HTERT RPE-1 (cell line): ENCODE data around the gene SEC14L2.
"Not testable (repeated sequence)": the region's sequence is repeated elsewhere in the genome, so short reads cannot be mapped to it uniquely, and the experiment has no call there.

ENCODE experiments used
- in situ Hi-C: fragments of 300-500 bp; cut with MboI; formaldehyde crosslinking; loops from 4 replicates; pipeline ENCODE4 v1.14.3; 2020; ENCODE audit warnings: low sequenced_read_pairs

SEC14L2 gene

DNA sequence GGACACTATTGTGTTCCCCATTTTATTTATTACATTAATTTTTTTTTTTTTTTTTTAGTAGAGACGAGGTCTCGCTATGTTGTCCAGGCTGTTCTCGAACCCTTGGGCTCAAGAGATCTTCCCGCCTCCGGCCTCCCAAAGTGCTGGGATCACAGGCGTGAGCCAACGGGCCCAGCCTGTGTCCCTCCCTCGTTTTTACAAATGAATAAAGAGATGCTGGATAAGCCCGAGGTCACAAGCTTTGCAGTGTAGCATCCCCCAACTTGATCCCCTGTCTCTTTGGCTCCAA lies 28.5 kb downstream of the SEC14L2 start:
- in situ Hi-C loops: no loop called here

DNA sequence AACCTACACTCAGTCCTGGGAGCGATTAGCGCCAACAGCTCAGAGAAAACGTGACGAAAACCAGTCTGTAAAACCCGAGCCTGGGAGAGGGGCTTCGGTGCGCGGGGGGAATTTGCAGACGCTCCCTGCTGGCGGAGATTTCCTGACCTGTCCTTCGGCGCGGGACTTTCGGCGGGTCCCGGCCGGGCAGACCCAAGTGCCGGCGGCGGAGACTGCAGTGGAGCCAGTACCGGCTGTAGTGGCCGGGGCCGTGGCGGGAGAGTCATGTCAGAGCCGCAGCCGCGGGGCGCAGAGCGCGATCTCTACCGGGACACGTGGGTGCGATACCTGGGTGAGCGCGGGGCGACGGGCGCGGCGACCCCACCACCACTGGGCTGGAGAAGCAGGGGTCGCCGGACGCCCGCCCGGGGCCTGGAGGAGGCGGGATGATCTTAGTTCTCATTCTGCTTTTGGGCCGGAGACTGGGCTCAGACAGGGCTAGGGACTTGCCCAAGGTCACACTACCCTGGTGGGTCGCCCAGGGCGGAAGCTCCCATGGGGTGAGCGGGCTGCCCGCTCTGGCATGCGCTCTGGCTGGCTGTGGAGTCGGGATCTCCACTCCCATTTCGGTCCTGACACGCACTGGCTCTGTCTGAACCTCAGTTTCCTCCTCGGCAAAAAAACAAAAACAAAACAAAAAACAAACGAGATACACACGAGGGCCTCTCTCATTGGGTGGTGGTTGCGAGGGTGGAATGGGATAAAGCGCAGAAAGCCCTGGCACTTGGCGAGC lies 29.0 kb downstream of the SEC14L2 start, which contains the start of gene MTFP1:
Gene MTFP1, plus strand, starts transcription at position 153 of the 772 bp plus-strand sequence. Its CDS starts 112 bp downstream, at position 265.
- in situ Hi-C loops: no loop called here

DNA sequence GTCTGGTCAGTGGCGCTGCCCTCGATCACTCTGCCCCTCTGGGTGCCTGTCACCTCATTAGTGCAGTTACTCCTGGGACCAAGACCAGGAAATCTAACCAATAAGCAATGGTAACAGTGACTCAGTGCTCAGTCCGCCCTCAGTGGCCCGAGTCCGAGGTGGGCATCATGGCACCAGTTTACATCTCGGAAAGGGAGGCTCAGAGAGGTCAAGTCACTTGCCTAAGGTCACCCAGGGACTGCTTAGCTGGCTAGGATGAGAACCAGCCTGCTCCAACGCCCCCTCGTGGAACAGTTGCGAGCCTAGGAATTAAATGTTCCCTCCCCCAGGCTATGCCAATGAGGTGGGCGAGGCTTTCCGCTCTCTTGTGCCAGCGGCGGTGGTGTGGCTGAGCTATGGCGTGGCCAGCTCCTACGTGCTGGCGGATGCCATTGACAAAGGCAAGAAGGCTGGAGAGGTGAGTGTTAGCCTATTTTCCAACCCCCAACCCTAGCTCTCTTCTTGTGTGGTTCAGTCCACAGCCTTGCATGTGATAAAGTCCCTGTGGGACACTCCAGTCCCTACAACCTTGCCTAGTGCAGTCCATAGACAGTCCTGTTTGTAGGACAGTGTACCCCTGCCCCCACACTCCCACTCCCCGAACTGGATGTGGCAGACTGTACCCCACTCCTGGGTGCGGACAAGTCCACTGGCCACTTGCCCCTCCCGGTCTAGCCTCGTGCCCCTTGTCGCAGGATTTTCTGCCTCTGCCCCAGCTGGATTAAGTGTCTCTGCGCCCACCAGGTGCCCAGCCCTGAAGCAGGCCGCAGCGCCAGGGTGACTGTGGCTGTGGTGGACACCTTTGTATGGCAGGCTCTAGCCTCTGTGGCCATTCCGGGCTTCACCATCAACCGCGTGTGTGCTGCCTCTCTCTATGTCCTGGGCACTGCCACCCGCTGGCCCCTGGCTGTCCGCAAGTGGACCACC lies 29.9 kb downstream of the SEC14L2 start:
- in situ Hi-C loops: no loop called here

DNA sequence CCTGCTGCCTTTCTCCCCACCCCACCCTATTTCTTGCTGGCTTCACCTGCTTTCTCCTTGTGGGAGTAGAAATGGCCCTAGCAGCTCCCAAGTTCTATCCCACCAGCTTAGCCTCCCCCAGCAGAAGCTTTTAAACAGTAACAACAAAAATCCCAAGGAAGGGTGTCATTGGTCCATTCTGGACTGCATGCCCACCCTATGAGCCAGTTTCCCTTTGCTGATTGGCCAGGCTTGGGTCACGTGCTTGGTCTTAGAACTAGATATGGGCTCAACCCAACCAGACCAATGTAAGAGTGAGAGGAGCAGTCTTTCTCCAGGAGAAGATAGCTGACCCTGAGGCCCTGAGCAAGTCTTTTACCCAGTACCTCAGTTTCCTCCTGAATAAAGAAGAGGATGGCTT lies 31.1 kb downstream of the SEC14L2 start:
- in situ Hi-C loops: no loop called here

DNA sequence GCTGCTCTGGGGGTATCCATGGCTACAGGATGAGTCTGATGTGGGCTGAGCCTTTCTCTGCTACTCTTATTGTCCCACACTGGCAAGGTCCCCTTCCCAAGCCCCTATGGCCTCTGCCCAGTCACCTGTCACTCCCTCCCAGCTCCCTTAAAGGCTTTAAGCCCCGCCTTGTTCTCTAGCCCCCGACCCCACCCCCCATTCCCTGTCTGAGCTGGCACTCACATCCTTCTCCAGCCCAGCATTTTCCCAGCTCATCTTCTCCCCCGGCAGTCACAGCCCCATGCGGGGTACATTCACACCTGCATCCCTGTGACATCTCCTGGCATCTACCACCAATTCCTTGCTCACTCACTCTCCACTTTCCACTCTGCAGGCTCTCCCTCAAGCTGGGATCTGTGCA lies 33.1 kb downstream of the SEC14L2 start:
- in situ Hi-C loops: no loop called here

DNA sequence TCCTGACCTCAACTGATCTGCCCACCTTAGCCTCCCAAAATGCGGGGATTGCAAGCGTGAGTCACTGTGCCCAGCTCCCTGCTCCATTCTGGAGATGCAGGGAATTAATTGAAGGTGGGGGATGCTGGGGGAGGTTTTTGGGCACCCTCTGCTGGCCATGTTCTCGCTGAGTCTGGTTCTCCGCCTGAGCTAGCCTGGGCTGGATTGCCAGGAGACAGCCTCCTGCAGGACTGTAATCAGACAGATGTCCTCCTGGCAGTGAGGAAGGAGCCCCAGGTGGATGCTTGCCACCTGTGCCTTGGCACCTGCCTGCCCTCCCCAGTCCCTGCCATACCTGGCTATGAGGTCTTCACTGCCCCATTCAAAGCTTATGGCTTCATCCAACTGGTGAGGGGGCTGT lies 34.1 kb downstream of the SEC14L2 start:
- in situ Hi-C loops: no loop called here

DNA sequence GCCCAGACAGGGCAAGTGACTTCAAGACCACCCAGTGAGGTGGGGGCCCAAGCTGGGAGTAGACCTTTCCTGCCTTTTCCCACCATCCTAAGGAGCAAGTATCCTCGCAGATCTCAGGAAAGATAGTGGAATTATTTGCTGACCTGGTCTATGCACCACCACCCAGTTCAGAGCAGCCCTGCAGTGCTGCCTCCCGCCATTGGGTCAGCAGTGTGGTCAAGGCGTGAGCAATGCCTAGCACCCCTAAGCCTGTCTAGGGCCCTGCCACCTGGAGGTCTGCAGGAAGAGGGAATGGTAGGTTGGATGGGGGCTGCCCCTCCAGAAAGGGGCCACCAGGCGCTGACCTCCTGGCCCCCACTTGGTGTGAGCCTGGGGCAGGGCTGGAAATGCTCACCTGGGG lies 35.3 kb downstream of the SEC14L2 start:
- in situ Hi-C loops: no loop called here

DNA sequence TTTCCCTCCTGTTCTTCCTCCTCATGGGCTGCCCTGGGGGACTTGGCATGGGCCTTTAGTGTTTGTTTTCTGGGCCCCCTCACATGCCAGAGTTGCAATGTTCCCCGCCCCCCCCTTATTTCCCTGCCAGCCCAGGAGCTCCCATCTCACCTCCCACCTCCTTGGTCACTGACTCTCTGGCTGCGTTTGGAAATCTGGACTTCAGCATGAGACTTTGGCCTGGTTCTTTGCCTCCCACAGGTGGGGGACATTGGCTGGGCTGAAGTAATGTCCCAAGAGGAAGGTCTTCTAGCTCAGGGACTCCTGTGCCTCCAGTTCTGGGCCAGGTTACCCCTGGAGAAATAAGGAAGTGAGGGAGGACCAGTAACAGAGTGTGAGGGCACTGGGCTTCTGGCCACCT lies 35.7 kb downstream of the SEC14L2 start:
- in situ Hi-C loops: no loop called here

DNA sequence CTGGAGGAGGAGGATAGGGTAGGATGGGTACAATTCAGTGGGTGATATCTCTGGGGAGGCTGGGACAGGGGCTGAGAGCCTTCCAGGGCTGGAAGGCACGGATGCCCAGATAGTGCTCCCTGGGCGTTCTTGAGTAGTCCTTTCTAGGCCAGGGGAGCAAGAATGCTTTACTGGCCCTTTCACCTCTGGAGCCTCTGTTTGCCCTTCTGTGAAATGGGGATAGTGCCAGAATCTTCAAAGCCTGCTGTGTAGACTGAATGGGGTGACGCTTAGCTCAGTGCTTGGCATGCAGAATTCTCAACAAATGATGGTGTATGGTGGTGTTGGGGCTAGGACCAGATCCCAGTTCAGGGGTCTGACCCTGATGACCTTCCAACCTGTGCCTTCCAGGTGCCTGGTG lies 36.4 kb downstream of the SEC14L2 start:
- in situ Hi-C loops: no loop called here

DNA sequence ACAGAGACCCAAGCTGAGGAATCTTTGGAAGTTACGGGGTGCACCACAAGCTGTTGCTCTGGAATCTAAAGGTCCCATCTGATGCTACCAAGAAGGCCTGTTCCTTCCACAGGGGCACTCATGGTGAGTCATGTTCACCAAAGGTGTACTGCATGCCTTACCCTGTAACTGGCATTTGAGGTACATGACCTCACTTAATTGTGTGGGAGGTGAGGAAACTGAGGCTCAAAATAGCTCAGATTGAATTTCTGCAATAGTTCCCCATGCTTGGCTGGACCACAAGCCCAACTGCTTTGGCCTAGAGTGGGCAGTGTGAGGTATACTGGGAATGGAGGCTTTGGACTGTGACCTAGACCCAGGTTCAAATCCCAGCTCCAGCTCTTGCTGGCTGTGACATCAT lies 37.0 kb downstream of the SEC14L2 start:
- in situ Hi-C loops: no loop called here

DNA sequence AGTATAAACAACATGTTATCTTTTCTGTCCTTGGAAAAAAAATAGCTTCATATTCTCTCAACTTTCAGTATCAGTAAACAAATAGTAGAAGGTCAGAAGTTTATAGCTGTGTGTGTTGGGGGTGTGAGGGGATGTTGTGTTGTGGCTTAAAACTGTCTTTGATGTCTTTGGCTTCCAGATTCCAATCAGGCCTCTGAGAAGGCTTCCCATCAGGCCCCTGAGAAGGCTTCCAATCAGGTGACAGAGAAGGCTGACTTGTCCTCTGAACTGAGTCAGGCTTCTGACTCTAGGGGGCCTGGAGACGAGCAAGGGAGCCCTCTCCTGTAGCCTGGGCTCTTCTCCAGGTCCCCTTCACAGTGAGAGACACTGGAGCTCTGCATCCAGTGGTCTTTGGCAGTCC lies 38.0 kb downstream of the SEC14L2 start:
- in situ Hi-C loops: no loop called here

DNA sequence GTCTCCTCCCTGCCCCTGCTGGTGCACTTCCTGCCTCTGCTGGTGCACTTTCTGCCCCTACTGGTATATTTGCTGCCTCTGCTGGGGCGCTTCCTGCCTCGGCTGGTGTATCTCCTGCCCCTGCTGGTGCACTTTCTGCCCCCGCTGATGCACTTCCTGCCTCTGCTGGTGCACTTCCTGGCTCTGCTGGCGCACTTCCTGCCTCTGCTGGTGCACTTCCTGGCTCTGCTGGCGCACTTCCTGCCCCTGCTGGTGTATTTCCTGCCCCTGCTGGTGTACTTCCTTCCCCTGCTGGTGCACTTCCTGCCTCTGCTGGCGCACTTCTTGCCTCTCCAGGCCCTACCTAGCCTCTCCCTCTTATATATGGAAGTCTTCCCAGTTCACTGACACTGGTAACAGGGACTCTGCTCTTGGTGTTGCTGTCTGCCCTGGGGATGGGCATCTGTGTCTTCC lies 38.9 kb downstream of the SEC14L2 start:
- in situ Hi-C loops: no loop called here

DNA sequence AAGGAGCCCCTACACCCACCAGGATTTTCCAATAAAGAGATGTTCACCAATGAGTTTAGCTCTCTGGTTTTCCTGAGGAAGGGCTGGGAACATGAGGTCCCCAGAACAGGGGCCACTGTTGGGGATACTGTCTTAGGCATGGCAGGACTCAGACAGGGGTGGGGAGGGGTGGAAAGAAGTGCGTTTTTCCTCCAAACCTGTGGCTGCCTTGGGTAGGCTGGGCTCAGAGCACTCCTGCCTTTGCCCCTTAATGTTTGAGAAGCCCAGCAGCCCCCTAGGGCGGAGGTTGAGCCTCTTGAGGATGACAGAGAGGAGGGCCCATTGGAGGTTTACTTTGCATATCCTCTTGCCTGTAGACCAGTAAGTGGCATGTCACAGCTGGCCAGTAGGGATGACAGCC lies 39.4 kb downstream of the SEC14L2 start:
- in situ Hi-C loops: no loop called here

DNA sequence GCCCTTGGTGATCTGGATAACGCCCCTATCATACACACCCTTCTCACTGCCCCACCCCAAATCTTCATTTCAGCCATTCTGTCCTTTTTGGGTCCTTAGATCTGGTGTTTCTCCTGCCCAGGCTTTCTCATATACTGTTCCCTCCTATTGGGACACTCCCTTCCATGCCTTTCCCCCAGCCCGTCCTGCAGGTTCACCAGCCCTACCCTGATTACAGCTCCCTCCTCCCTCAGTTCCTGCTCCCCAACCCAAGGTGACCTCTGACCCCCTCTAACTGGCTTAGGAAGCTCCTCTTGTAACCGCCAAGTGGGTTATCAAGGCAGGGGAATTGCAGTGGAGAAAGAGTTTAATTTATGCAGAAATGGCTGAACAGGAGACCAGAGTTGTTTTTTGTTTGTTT lies 41.7 kb downstream of the SEC14L2 start:
- in situ Hi-C loops: no loop called here

DNA sequence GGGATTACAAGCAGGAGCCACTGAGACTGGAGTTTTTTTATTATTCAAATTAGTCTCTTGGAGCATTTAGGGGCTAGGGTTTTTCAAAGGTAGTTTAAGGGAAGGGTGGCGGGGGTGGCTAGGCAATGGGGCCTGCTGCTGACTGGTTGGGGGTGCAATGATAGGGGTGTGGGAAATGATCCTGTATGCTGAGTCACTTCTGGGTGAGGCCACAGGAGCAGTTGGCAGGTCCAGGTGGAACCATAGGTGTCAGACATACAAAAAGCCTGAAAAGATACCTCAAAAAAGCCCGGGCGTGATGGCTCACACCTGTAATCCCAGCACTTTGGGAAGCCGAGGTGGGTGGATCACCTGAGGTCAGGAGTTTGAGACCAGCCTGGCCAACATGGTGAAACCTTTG lies 42.4 kb downstream of the SEC14L2 start:
- in situ Hi-C loops: no loop called here

DNA sequence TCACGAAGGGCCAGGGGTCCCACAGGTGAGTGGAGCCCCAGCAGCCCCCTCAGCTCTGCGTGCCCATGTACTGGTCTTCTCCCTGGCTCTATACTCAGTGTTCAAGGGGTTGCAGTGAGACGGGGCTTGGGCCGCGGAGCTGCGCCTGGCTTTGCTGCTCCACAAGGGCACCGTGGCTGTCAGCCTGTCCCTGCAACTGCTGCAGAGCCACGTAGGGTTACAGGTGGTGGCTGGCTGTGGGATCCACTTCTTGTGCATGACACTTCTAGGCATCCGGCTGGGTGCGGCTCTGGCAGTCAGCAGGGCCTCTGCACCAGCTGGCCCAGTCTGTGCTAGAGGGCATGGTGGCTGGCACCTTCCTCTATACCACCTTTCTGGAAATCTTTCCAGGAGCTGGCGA lies 43.0 kb downstream of the SEC14L2 start:
- in situ Hi-C loops: no loop called here

DNA sequence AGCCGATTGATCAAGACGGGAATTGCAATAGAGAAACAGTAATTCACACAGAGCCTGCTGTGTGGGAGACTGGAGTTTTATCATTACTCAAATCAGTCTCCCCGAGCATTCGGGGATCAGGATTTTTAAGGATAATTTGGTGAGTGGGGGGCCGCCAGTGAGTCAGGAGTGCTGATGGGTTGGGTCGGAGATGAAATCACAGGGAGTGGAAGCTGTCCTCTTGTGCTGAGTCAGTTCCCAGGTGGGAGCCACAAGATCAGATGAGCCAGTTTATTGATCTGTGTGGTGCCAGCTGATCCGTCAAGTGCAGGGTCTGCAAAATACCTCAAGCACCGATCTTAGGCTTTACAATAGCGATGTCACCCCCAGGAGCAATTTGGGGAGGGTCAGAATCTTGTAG lies 44.3 kb downstream of the SEC14L2 start:
- in situ Hi-C loops: no loop called here

DNA sequence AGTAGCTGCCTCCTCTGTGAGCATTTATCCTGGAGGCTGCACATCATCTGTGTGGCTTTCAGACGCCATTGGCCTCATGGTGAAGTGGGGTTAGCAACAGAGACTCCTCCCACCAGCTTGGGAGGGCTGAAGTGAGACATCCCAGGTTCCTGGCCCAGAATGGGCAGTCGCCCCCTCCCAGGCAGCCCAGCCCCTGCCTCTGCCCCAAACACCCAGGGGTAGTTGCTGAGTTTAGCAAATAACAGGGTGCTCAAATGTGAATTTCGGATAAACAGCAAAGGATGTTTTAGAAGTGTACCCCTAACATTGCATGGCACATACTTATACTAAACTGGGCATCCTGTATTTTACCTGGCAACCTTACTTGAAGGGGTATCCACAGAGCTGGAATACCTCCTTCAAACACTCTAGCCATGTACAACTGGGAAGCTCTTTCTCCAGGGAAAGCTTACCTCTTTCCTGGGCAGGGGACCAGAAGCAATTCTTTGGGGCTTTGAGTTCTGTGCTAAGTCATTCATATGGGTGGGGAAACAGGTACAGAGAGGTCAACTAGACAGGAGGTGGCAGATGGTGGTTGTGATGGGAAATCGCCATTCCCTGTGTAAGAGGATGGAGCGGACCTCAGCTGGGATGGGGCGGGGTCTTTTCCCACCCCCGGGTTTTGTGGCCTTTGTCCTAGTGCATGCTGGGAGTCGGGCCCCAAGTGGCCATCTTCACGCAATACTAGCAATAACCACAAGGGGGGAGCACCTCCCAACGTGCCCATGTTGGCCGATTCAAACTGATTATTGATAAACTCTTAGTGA lies 48.0 kb downstream of the SEC14L2 start:
- in situ Hi-C loops: no loop called here

DNA sequence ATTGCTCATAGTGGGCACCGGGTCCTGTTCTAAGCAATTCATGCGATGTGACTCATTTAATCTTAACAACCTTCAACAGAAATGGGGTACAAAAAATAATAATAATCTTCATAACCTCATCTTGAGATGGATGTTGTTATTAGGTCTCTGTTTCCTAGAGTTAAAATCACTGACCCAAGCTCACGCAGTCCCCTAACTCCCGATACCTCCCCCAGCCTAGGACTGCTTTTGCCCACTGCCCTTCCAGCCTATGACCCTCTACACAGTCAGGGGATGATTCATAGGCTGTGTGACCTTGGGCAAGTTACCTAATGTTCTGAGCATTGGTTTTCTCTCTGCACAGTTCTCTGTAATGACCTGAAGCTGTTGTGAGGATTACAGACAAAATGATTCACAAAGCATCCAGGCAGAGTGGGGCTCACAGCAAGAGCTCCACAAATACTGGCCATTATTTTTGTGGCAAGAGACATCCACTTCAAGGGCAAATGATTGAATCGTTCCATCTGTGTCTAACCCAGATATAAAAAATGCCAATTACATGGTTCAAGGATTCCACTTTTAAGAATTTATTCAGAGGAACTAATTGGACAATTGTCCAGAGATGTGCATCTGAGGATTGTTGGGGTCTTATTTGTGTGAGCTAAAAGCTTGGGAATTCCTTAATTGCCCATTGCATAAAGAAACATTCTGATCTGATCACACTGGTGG lies 48.8 kb downstream of the SEC14L2 start:
- in situ Hi-C loops: no loop called here

DNA sequence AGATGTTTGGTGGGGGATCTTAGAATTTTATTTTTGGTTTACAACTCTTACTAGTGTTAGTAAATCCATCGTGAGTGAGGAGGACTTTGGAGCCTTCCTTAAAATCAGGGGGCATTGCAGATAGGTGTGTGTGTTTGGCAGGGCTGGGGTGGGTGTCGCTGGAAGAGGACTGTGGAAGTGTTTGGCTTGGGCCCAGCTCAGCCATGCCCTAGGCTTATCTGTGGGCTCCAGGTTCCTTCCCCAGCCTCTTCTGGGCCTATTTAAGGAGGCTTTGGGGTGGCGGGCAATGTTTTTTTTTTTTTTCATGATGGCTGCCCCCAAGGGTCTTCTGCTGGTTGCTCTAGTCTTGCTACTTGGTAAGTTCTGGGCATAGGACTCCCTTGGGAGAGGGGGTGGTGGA lies 50.8 kb downstream of the SEC14L2 start:
- in situ Hi-C loops: no loop called here

DNA sequence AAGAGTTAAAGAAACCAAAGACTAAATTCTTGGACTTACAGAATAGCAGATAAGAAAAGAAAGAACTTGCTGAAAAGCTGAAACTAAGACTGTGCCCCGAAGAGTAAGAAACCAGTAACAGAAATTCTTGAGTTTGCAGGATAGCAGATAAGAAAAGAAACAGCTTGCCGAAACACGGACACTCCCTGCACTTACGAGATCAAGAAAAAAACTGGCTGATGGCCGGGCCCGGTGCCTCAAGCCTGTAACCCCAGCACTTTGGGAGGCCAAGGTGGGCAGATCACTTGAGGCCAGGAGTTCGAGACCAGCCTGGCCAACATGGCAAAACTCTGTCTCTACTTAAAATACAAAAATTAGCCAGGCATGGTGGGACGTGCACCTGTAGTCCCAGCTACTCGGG lies 54.7 kb downstream of the SEC14L2 start:
- in situ Hi-C loops: not testable (repeated sequence)
